Astrocyte (in vitro differentiated cells and primary cell): Measurements from ENCODE around the gene MICAL2.

ENCODE experiments used
- CTCF ChIP-seq: IDR thresholded peaks from 2 replicates; pipeline ENCODE4 v1.5.1; 2011; ENCODE audit warnings: low read depth, mild to moderate bottlenecking, inconsistent platforms, low read length, moderate library complexity; ENCODE audit not compliant: insufficient read depth
- EZH2 ChIP-seq: IDR thresholded peaks from 2 replicates; pipeline ENCODE4 v1.6.1; 2012; ENCODE audit warnings: mild to moderate bottlenecking, low read length, inconsistent platforms; ENCODE audit not compliant: insufficient read depth

GRCh38 chr11:12214751-12215150 lies 104.4 kb downstream of the MICAL2 start:
- TF ChIP-seq CTCF (no peak), EZH2 (no peak)
